ENCODE data around the gene COA3.

The COA3 gene

GRCh38 chr17:42748202-42748907, 50.1 kb downstream of the COA3 start:
- TF ChIP-seq, protein P1, sequence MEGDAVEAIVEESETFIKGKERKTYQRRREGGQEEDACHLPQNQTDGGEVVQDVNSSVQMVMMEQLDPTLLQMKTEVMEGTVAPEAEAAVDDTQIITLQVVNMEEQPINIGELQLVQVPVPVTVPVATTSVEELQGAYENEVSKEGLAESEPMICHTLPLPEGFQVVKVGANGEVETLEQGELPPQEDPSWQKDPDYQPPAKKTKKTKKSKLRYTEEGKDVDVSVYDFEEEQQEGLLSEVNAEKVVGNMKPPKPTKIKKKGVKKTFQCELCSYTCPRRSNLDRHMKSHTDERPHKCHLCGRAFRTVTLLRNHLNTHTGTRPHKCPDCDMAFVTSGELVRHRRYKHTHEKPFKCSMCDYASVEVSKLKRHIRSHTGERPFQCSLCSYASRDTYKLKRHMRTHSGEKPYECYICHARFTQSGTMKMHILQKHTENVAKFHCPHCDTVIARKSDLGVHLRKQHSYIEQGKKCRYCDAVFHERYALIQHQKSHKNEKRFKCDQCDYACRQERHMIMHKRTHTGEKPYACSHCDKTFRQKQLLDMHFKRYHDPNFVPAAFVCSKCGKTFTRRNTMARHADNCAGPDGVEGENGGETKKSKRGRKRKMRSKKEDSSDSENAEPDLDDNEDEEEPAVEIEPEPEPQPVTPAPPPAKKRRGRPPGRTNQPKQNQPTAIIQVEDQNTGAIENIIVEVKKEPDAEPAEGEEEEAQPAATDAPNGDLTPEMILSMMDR (IDR thresholded peaks at IDR 0.05; ENCODE audit: low read depth, low read length, missing control alignments): no peak
- DNase-seq (ENCODE audit: low read depth): no peak
- no peak overlapping the region for H3K4me3 ChIP-seq (ENCODE audit: low read depth, low read length)
